OCI-LY7 (cell line): ENCODE data around the gene SPRR5. TPM values are rescaled to one million over a fixed set of nuclear protein-coding genes. Genes with fewer than 3 reads are reported as not detected.

Experiments
- BruUV-seq: library from RNA; stranded (reverse); fragments of 400-500 nt; replicated peaks from 2 replicates; lab custom pipeline; 2021; lab: Mats Ljungman, UMichigan
- CTCF ChIA-PET: fragments of 300-600 bp; sonication (Branson Sonifier 250); formaldehyde crosslinking; loops from one replicate; lab custom pipeline; 2022; ENCODE audit warnings: antibody characterized with exemption; ENCODE audit not compliant: unreplicated experiment; lab: Charles Lee
- POLR2A ChIA-PET: fragments of 300-600 bp; sonication (Branson Sonifier 250); formaldehyde crosslinking; loops from one replicate; lab custom pipeline; 2022; ENCODE audit warnings: antibody characterized with exemption; lab: Charles Lee
- DNase-seq: peaks from one replicate; pipeline ENCODE4 v3.0.0-alpha.2; 2015; ENCODE audit warnings: low spot score
- H2AFZ ChIP-seq: fragments of 200-600 bp; sonication (generic), shearing (Covaris generic); 2 replicates; pipeline ENCODE4 v1.6.1; 2014; ENCODE audit warnings: mild to moderate bottlenecking, antibody characterized with exemption, low read length, moderate library complexity
- H3K27ac ChIP-seq: fragments of 200-600 bp; sonication (generic); 2 replicates; pipeline ENCODE4 v1.5.1; 2014; ENCODE audit warnings: mixed run types, low read depth, mild to moderate bottlenecking, moderate library complexity, low read length, inconsistent platforms; ENCODE audit not compliant: poor library complexity, severe bottlenecking
- H3K36me3 ChIP-seq: fragments of 200-600 bp; sonication (generic); 2 replicates; pipeline ENCODE4 v1.6.1; 2014; ENCODE audit warnings: mild to moderate bottlenecking, antibody characterized with exemption, low read length, moderate library complexity, mixed read lengths; ENCODE audit not compliant: insufficient read depth
- H3K4me1 ChIP-seq: fragments of 200-600 bp; sonication (generic); 2 replicates; pipeline ENCODE4 v1.5.1; 2014; ENCODE audit warnings: mild to moderate bottlenecking, low read length; ENCODE audit not compliant: insufficient read depth, poor library complexity, severe bottlenecking
- H3K4me2 ChIP-seq: fragments of 200-600 bp; sonication (generic); 2 replicates; pipeline ENCODE4 v1.6.1; 2014; ENCODE audit warnings: mild to moderate bottlenecking, low read length
- H3K4me3 ChIP-seq: fragments of 200-600 bp; sonication (generic); 2 replicates; pipeline ENCODE4 v1.5.1; 2014; ENCODE audit warnings: mild to moderate bottlenecking, low read depth, low read length; ENCODE audit not compliant: poor library complexity, severe bottlenecking
- H3K79me2 ChIP-seq: fragments of 200-600 bp; sonication (generic); 2 replicates; pipeline ENCODE4 v1.6.1; 2016; ENCODE audit warnings: low read depth, mild to moderate bottlenecking, low read length, moderate library complexity, mixed read lengths; ENCODE audit not compliant: insufficient read depth
- H3K9me2 ChIP-seq: fragments of 200-600 bp; sonication (generic); 2 replicates; pipeline ENCODE4 v1.6.1; 2016; ENCODE audit warnings: mild to moderate bottlenecking, low read length, mixed read lengths; ENCODE audit not compliant: insufficient read depth
- H3K9me3 ChIP-seq: fragments of 200-600 bp; sonication (generic); 2 replicates; pipeline ENCODE4 v1.6.1; 2014; ENCODE audit warnings: mild to moderate bottlenecking, mixed run types, low read length, mixed read lengths
- H4K20me1 ChIP-seq: fragments of 200-600 bp; sonication (generic); 2 replicates; pipeline ENCODE4 v1.6.1; 2014; ENCODE audit warnings: mild to moderate bottlenecking, antibody characterized with exemption, low read length, moderate library complexity, mixed read lengths; ENCODE audit not compliant: insufficient read depth
- CTCF ChIP-seq: fragments of 200-600 bp; sonication (generic); conservative IDR thresholded peaks from 2 replicates; pipeline ENCODE4 v1.5.1; 2014; ENCODE audit warnings: mild to moderate bottlenecking, antibody characterized with exemption, low read length, moderate library complexity, mixed read lengths
- EZH2phosphoT487 ChIP-seq: fragments of 200-600 bp; sonication (generic); IDR thresholded peaks from 2 replicates; pipeline ENCODE4 v1.6.1; 2018; ENCODE audit warnings: low read depth, borderline replicate concordance, mild to moderate bottlenecking, mixed run types, antibody characterized with exemption, low read length, moderate library complexity, mixed read lengths
- intact Hi-C: fragments of 100-400 bp; cut with micrococcal nuclease; formaldehyde crosslinking; loops from one replicate; pipeline ENCODE4 v1.10.0; 2022; ENCODE audit not compliant: unreplicated experiment
- total RNA-seq, 2 experiments: library from RNA; depleted of rRNA in 1 of 2; stranded (reverse); fragments of >200 nt in 1 of 2; shearing (Covaris generic) in 1 of 2; gene quantifications; 2 replicates each; pipeline ENCODE4 v1.2.3, GENCODE V29; 2014 to 2022

SPRR5 gene
- total RNA-seq, 2 experiments from 2014 or later: not detected

GRCh38 chr1:152912471-152912870 is 34.5 kb upstream of the SPRR5 start:
- ChIA-PET POLR2A (no interaction called here), CTCF (no interaction called here)
- Histone ChIP-seq H3K4me1 (no peaks in the 10 kb centered on the region), H3K27ac (no peak overlapping the region), H3K79me2 (no peaks in the 10 kb centered on the region), H3K4me3 (no peak overlapping the region), H2AFZ (no peak overlapping the region), H4K20me1 (no peaks in the 10 kb centered on the region), H3K36me3 (no peaks in the 10 kb centered on the region), H3K9me2 (no peaks in the 10 kb centered on the region), H3K4me2 (no peak overlapping the region), H3K9me3 (no peaks in the 10 kb centered on the region)
- DNase-seq: no peak
- no peak for TF ChIP-seq EZH2phosphoT487
- TF ChIP-seq CTCF: no peak
- intact Hi-C loops: no loop called here
- no TSS peak for BruUV-seq

- POLR2A ChIA-PET: no interaction called here
Observed at GRCh38 chr1:152912900-152913299, 34.1 kb upstream of the SPRR5 start.

More at GRCh38 chr1:152912900-152913299, 34.1 kb upstream of the SPRR5 start:
- Histone ChIP-seq H3K36me3 (no peaks in the 10 kb centered on the region), H3K9me2 (no peaks in the 10 kb centered on the region), H4K20me1 (no peaks in the 10 kb centered on the region), H3K4me2 (no peak overlapping the region), H3K9me3 (no peaks in the 10 kb centered on the region), H3K4me3 (no peak overlapping the region), H2AFZ (no peak overlapping the region), H3K79me2 (no peaks in the 10 kb centered on the region), H3K27ac (no peak overlapping the region), H3K4me1 (no peaks in the 10 kb centered on the region)
- TF ChIP-seq CTCF: no peak
- no peak for TF ChIP-seq EZH2phosphoT487
- intact Hi-C loops: no loop called here
- no TSS peak for BruUV-seq
- CTCF ChIA-PET: no interaction called here
- no peak for DNase-seq
